Ovary (tissue), 3 donors: ENCODE data around the gene SYT2.

Experiments used
- POLR2A ChIP-seq: fragments of 450-650 bp; IDR thresholded peaks from one replicate; pipeline ENCODE4 v1.6.1; 2017; ENCODE audit warnings: antibody characterized with exemption, mild to moderate bottlenecking, moderate library complexity
- TF ChIP-seq, protein P1 (sequence below), 3 donors: fragments of 450-650 bp in 2 of 3; fragments of 200-600 bp in 1 of 3; IDR thresholded peaks; one replicate each; pipeline versions ENCODE4 v1.5.1 to v1.8.0; 2016 to 2022; ENCODE audit warnings: antibody characterized with exemption in 3 of 3, mild to moderate bottlenecking in 1 of 3
- donor health status: DM: no; HTN: no; CAD: no.

DNA sequence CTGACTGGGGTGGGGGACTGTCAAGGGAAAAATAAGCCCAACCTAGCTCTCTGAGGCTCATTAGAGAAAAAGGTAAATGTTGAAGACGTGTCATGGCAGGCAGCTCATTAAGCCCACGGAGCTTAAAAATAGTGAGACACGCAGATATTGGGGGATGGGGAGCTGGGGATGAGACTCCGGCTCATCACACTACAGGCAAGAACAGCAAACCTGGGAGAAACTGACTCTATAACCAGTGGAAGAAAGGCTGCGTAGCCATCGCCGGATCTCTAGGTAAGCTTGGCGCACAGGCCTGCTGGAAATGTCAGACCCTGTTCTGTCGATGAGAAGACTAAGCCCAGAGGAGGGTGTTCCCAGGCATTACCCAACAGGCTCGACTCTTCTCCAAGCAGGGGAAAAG, 78.0 kb downstream of the SYT2 start:
- TF ChIP-seq, protein P1, sequence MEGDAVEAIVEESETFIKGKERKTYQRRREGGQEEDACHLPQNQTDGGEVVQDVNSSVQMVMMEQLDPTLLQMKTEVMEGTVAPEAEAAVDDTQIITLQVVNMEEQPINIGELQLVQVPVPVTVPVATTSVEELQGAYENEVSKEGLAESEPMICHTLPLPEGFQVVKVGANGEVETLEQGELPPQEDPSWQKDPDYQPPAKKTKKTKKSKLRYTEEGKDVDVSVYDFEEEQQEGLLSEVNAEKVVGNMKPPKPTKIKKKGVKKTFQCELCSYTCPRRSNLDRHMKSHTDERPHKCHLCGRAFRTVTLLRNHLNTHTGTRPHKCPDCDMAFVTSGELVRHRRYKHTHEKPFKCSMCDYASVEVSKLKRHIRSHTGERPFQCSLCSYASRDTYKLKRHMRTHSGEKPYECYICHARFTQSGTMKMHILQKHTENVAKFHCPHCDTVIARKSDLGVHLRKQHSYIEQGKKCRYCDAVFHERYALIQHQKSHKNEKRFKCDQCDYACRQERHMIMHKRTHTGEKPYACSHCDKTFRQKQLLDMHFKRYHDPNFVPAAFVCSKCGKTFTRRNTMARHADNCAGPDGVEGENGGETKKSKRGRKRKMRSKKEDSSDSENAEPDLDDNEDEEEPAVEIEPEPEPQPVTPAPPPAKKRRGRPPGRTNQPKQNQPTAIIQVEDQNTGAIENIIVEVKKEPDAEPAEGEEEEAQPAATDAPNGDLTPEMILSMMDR (IDR thresholded peaks at IDR 0.05): no peak
- no peak for TF ChIP-seq POLR2A
